Measurements from ENCODE around the gene CAMK1D. TPM values are rescaled to one million over a fixed set of nuclear protein-coding genes. Genes with fewer than 3 reads are reported as not detected.

Gene CAMK1D
- total and polyA plus RNA-seq, 2 experiments from 2014 or later: 3.5 to 6.0 TPM

GRCh38 chr10:12841826-12842225, 492.5 kb downstream of the CAMK1D start:
- H3K9me3 ChIP-seq (ENCODE audit: low read depth): no peaks in the 10 kb centered on the region
- no peaks in the 10 kb centered on the region for H3K36me3 ChIP-seq (replicated peaks; ENCODE audit: insufficient read depth, low read depth)
- H3K79me2 ChIP-seq: no peaks in the 10 kb centered on the region
- no peak overlapping the region for H3K27ac ChIP-seq
- no peak for DNase-seq (ENCODE audit: low spot score)
- no peak overlapping the region for H3K4me3 ChIP-seq
- H3K9me2 ChIP-seq (replicated peaks; ENCODE audit: insufficient read depth): no peaks in the 10 kb centered on the region
- H2AFZ ChIP-seq: no peak overlapping the region
- peaks cover 21% of the 10 kb centered on the region for H3K4me1 ChIP-seq (ENCODE audit: insufficient read depth)
- no peaks in the 10 kb centered on the region for H4K20me1 ChIP-seq (ENCODE audit: insufficient read depth, poor library complexity, severe bottlenecking)
- H3K27me3 ChIP-seq: no peaks in the 10 kb centered on the region
- no peak overlapping the region for H3K4me2 ChIP-seq
- TF ChIP-seq CTCF (IDR thresholded peaks at IDR 0.05; ENCODE audit: poor library complexity) (no peak), EZH2phosphoT487 (IDR thresholded peaks at IDR 0.05; ENCODE audit: low read depth, severe bottlenecking, unreplicated experiment) (no peak), EZH2 (IDR thresholded peaks at IDR 0.05; ENCODE audit: borderline replicate concordance) (no peak)
- WGBS (ENCODE audit: low lambda C conversion rate, missing lambda C conversion rate): 97% methylated on average over 13 of the region's 13 CpGs

DNA sequence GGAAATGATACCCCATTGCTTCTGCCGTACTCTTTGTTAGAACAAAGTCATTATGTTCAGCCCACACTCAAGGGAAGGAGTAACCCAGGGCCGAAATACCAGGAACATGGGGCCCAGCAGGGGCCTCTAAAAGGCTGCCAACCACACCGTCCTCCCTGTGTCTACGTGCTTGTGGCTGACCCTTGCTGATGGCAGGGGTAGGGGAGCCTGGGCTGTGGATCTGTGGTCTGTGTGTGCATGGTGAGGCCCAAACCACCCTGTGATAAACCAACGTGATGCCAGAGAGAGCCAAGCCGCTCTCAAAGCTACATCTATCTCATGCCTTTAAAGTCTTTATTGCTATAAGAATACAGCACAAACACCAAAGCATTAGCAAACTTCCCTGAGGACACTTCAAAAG, 493.0 kb downstream of the CAMK1D start:
- Histone ChIP-seq H3K9me2 (replicated peaks; ENCODE audit: insufficient read depth) (no peaks in the 10 kb centered on the region), H3K27me3 (no peaks in the 10 kb centered on the region), H2AFZ (no peak overlapping the region), H3K79me2 (no peaks in the 10 kb centered on the region), H4K20me1 (ENCODE audit: insufficient read depth, poor library complexity, severe bottlenecking) (no peaks in the 10 kb centered on the region), H3K4me3 (no peak overlapping the region), H3K36me3 (replicated peaks; ENCODE audit: insufficient read depth, low read depth) (no peaks in the 10 kb centered on the region), H3K4me1 (ENCODE audit: insufficient read depth) (peaks cover 21% of the 10 kb centered on the region), H3K27ac (no peak overlapping the region), H3K9me3 (ENCODE audit: low read depth) (no peaks in the 10 kb centered on the region), H3K4me2 (no peak overlapping the region)
- TF ChIP-seq EZH2phosphoT487 (IDR thresholded peaks at IDR 0.05; ENCODE audit: low read depth, severe bottlenecking, unreplicated experiment) (no peak), CTCF (IDR thresholded peaks at IDR 0.05; ENCODE audit: poor library complexity) (no peak), EZH2 (IDR thresholded peaks at IDR 0.05; ENCODE audit: borderline replicate concordance) (no peak)
- no peak for DNase-seq (ENCODE audit: low spot score)
- WGBS (ENCODE audit: low lambda C conversion rate, missing lambda C conversion rate): 89% methylated on average over 5 of the region's 6 CpGs

- H3K4me1 ChIP-seq (ENCODE audit: insufficient read depth): peaks cover 21% of the 10 kb centered on the region
- no peaks in the 10 kb centered on the region for H3K36me3 ChIP-seq (replicated peaks; ENCODE audit: insufficient read depth, low read depth)
- H3K9me2 ChIP-seq (replicated peaks; ENCODE audit: insufficient read depth): no peaks in the 10 kb centered on the region
- no peak overlapping the region for H2AFZ ChIP-seq
- H3K4me2 ChIP-seq: no peak overlapping the region
- no peak overlapping the region for H3K27ac ChIP-seq
- H3K9me3 ChIP-seq (ENCODE audit: low read depth): no peaks in the 10 kb centered on the region
- H3K4me3 ChIP-seq: no peak overlapping the region
- TF ChIP-seq EZH2phosphoT487 (IDR thresholded peaks at IDR 0.05; ENCODE audit: low read depth, severe bottlenecking, unreplicated experiment): no peak
- TF ChIP-seq CTCF (IDR thresholded peaks at IDR 0.05; ENCODE audit: poor library complexity): no peak
- TF ChIP-seq EZH2 (IDR thresholded peaks at IDR 0.05; ENCODE audit: borderline replicate concordance): no peak
- DNase-seq (ENCODE audit: low spot score): no peak
- H3K79me2 ChIP-seq: no peaks in the 10 kb centered on the region
- H4K20me1 ChIP-seq (ENCODE audit: insufficient read depth, poor library complexity, severe bottlenecking): no peaks in the 10 kb centered on the region
- WGBS (ENCODE audit: low lambda C conversion rate, missing lambda C conversion rate): 95% methylated on average over 12 of the region's 12 CpGs
- H3K27me3 ChIP-seq: no peaks in the 10 kb centered on the region
These were observed 494.1 kb downstream of the CAMK1D start for GRCh38 chr10:12843296-12843945.

Measured in hepatocyte (in vitro differentiated cells).